Measurements from ENCODE around the gene DNAJB5. TPM values are rescaled to one million over a fixed set of nuclear protein-coding genes. Genes with fewer than 3 reads are reported as not detected.

Gene DNAJB5
- total RNA-seq, 4 donors from 2014 or later, result 3.5 to 16.6 (median 6.5) TPM

DNA sequence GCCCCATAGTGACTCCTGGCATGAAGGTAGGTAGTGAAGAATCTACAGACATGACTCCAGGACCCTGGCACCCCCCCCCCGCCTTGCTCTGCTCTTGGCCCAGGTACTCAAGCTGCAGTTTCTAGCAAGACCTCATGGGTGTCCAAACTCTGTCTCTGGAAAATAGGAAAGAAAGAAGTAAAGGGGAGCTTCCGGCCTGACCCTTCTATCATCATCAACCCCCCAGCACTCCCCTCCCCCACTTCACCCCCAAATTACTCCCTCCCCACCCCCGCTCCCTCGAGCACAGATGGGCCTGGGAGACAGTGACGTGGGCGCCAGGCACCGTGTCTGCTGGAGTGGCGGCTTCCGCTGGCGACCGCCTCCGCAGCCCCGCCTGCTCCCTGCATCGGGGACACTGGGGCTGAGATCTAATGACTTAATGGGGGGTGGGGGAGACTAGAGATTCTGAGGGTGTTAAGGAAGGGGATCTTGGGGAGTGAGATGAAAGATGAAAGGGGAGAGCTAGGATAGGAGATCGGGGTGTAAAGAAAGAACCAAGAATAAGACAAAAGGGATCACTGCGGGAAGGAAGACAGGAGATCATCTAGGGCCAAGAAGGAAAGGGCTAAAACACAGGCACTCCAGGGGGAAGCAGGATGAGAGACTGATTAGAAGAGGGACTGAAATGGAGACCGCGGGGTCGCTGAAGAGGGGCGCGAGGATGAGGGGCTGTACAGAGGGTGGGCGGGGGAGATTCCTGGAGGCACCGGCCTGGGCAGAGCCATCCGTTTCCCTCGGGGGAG is 1.1 kb upstream of the DNAJB5 start:
- 14 to 26% methylated on average over 13 to 20 of the region's 25 CpGs for WGBS, 2 donors
- Histone ChIP-seq H3K27ac (peak overlapping the region; percentile 68 to 97 (median 90)), H3K4me3 (peak overlapping the region; percentile 35 to 94 (median 82)), H3K9me3 (no peaks in the 10 kb centered on the region), H3K36me3 (no peaks in the 10 kb centered on the region), H3K27me3 (no peaks in the 10 kb centered on the region), H3K4me1 (peaks cover 21 to 62% (median 42%) of the 10 kb centered on the region in 3 donors)
- DNase-seq, result no peak
- TF ChIP-seq, protein P1, sequence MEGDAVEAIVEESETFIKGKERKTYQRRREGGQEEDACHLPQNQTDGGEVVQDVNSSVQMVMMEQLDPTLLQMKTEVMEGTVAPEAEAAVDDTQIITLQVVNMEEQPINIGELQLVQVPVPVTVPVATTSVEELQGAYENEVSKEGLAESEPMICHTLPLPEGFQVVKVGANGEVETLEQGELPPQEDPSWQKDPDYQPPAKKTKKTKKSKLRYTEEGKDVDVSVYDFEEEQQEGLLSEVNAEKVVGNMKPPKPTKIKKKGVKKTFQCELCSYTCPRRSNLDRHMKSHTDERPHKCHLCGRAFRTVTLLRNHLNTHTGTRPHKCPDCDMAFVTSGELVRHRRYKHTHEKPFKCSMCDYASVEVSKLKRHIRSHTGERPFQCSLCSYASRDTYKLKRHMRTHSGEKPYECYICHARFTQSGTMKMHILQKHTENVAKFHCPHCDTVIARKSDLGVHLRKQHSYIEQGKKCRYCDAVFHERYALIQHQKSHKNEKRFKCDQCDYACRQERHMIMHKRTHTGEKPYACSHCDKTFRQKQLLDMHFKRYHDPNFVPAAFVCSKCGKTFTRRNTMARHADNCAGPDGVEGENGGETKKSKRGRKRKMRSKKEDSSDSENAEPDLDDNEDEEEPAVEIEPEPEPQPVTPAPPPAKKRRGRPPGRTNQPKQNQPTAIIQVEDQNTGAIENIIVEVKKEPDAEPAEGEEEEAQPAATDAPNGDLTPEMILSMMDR (IDR thresholded peaks at IDR 0.05), result no peak
- TF ChIP-seq POLR2A (IDR thresholded peaks at IDR 0.05), result no peak
- intact Hi-C loops (cut with DNase I), result loop anchor here (5.0 to 10.0 kb wide), 2 partner anchors 91 to 486 kb away; a partner anchor contains a TSS

DNA sequence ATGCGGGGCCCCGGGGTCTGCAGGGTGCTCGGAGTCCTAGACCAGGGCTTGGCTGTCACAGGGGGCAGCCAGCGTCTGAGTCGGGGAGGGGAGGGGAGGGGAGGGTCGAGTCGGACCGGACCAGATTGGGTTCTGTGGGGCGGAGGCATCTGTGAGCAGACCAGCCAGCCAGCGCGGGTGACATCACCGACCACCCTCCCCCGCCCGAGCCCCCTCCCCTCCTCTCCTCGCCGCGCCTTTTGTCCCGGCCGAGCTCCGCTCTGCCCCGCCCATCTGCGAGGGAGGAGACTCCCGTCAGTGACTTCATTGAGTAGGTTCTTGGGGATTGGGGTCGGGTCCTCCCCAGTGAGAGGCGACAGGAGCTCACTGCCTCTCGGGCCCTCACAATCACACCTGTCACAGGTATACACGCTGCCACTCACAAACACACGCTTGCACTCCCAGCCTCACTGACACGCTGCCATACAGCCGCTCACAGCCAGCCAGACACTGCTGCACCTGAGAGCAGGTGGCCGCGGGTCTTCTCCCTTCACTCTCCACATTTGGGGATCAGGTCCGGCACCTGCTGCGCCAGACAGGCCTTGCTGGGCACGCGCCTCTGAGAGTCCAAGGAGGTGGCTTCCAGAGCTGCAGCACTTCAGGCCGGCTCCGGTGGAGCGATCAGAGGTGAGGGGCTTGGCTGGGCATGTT is 546 bp downstream of the DNAJB5 start:
- H3K4me3 ChIP-seq, result peak overlapping the region; percentile 66 to 94 (median 82)
- 0% methylated on average over 8 of the region's 39 CpGs; no CpG with 5 or more reads in 1 of the 2 donors for WGBS, 2 donors
- no peaks in the 10 kb centered on the region for H3K27me3 ChIP-seq
- intact Hi-C loops (cut with DNase I), result loop anchor here (5.0 to 10.0 kb wide), 3 partner anchors 85 to 485 kb away; partner anchors contain the start of genes FANCG and VCP
- no peak for DNase-seq
- H3K36me3 ChIP-seq, result no peaks in the 10 kb centered on the region
- no peaks in the 10 kb centered on the region for H3K9me3 ChIP-seq
- peaks cover 36 to 79% (median 58%) of the 10 kb centered on the region in 3 donors for H3K4me1 ChIP-seq
- TF ChIP-seq POLR2A (IDR thresholded peaks at IDR 0.05), result no peak
- H3K27ac ChIP-seq, result peak overlapping the region; percentile 89 to 97 (median 96)

DNA sequence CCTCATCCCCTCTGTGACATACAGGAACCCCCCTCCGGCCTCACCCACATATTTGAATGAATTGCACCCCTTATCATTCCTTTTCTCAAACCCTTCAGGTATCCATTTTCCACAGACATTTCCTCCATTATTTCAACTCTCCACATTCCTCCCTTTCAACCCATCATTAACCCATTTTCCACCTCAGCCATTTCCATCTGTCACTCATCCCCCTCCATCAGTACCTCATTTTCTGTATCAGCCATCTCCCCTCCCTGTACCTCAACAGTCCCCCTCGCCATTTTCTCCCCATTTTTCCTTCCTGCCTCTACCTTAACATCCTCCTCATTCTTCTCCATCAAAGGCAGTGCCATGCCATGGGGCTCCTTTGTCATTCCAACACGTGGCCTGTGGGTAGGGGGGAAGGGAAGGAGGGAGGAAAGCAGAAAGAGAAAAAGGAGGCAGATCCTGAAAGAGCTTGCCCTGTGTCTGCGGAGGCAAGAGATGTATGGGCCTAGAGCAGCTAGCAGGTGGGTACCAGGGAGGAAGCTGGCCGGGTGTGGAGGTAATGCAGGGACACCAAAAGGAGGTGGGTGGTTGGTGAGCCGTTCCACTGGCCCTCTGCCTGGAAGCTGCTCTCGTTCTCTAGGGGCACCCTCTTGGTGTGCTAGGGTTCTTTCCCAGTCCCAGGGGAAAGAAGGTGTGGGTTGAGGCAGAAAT is 1.5 kb downstream of the DNAJB5 start:
- intact Hi-C loops (cut with DNase I), result loop anchor here (10.0 kb wide), 1 partner anchor 84 kb away; the partner anchor contains the start of genes FANCG and VCP
- H3K36me3 ChIP-seq, result peaks cover 0 to under 1% (median 0%) of the 10 kb centered on the region in 3 donors
- DNase-seq, result no peak
- H3K27ac ChIP-seq, result peak overlapping the region; percentile 89 to 97 (median 96)
- peaks cover 42 to 88% (median 68%) of the 10 kb centered on the region in 3 donors for H3K4me1 ChIP-seq
- no peak for TF ChIP-seq POLR2A (IDR thresholded peaks at IDR 0.05)
- TF ChIP-seq, protein P1 (IDR thresholded peaks at IDR 0.05), result no peak
- WGBS, 2 donors, result 55 to 60% methylated on average over 6 to 7 of the region's 7 CpGs
- H3K9me3 ChIP-seq, result no peaks in the 10 kb centered on the region
- no peaks in the 10 kb centered on the region for H3K27me3 ChIP-seq
- peak overlapping the region in 3 of 4 donors; percentile 76 to 94 (median 89) for H3K4me3 ChIP-seq

DNA sequence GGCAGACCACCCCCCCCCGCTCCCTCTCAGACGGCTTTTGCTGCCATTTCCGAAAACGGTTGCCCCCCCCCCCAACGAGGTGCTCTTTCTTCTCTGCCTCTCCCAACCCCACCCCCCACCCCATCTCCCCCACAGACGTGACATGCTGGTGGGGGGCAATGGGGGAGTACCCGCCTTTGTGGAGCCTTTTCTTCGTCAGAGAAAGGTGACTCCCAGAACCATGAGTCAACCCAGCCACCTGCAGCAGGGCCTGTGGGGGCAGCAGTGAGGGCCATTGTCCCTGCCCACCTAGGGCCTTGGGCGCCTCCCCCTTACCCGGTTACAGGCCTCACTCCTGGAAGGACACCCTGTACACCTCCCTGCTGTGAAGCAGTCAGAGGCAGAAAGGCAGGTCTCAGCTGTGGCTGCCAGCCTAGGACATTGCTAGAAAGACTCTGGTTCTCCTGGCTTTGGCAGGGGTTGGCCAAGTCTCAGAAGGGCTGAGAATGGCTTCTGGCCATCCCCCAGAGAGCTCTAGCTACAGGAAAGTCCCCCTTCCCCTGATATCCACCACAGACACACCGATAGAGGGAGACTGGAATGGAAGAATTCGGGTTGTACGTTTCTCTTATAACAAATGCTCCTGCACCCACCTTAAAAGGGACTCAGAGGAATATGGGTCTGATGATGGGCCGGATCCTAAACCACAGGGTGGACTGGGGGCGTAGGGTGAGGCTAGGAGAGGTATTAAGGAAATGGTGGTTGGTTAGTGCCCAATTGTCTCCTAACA is 2.2 kb downstream of the DNAJB5 start:
- Histone ChIP-seq H3K9me3 (no peaks in the 10 kb centered on the region), H3K4me1 (peaks cover 42 to 87% (median 70%) of the 10 kb centered on the region in 3 donors), H3K4me3 (peak overlapping the region in 1 of 4 donors; percentile 89), H3K36me3 (peaks cover 0 to 8% (median 7%) of the 10 kb centered on the region in 3 donors), H3K27me3 (no peaks in the 10 kb centered on the region), H3K27ac (peak overlapping the region; percentile 89 to 97 (median 96))
- 40 to 59% methylated on average over 5 to 7 of the region's 15 CpGs for WGBS, 2 donors
- TF ChIP-seq POLR2A (IDR thresholded peaks at IDR 0.05), result no peak
- TF ChIP-seq, protein P1 (IDR thresholded peaks at IDR 0.05), result peak in 1 of 6 experiments; percentile 26
- DNase-seq, result no peak
- intact Hi-C loops (cut with DNase I), result loop anchor here (10.0 kb wide), 1 partner anchor 83 kb away; the partner anchor contains the start of genes FANCG and VCP
